Neuron (in vitro differentiated cells): ENCODE results near the gene ACTN3.
"Not testable (repeated sequence)": the region's sequence is repeated elsewhere in the genome, so short reads cannot be mapped to it uniquely, and the experiment has no call there.

Source experiments
- H2AFZ ChIP-seq: one replicate; pipeline ENCODE4 v1.6.1; 2013; ENCODE audit warnings: low read depth, mild to moderate bottlenecking, inconsistent platforms, low read length, moderate library complexity
- H3K27me3 ChIP-seq: one replicate; pipeline ENCODE4 v1.6.1; 2013; ENCODE audit warnings: low read length; ENCODE audit not compliant: insufficient read depth
- H3K36me3 ChIP-seq: one replicate; pipeline ENCODE4 v1.6.1; 2013; ENCODE audit warnings: low read length; ENCODE audit not compliant: insufficient read depth
- H3K4me1 ChIP-seq: one replicate; pipeline ENCODE4 v1.6.1; 2013; ENCODE audit warnings: low read length; ENCODE audit not compliant: insufficient read depth
- H3K4me3 ChIP-seq: 2 replicates; pipeline ENCODE4 v1.5.1; 2013; ENCODE audit warnings: mild to moderate bottlenecking, low read length, moderate library complexity
- H3K9me3 ChIP-seq: one replicate; pipeline ENCODE4 v1.6.1; 2013; ENCODE audit warnings: low read length

Gene ACTN3

GRCh38 chr11:66582565-66583147 lies 36.0 kb downstream of the ACTN3 start:
- H3K27me3 ChIP-seq, H3K36me3 ChIP-seq, H3K4me1 ChIP-seq, H3K9me3 ChIP-seq, H2AFZ ChIP-seq, H3K4me3 ChIP-seq: not testable (repeated sequence)

- not testable (repeated sequence) for H3K27me3 ChIP-seq, H2AFZ ChIP-seq
These were observed 38.7 kb downstream of the ACTN3 start for GRCh38 chr11:66585447-66585846.

GRCh38 chr11:66586136-66586535 lies 39.4 kb downstream of the ACTN3 start:
- H3K9me3 ChIP-seq: peaks cover 6% of the 10 kb centered on the region

More at GRCh38 chr11:66585447-66585846, 38.7 kb downstream of the ACTN3 start:
- not testable (repeated sequence) for H3K36me3 ChIP-seq, H3K4me1 ChIP-seq, H3K4me3 ChIP-seq, H3K9me3 ChIP-seq

GRCh38 chr11:66589315-66589714 lies 42.6 kb downstream of the ACTN3 start:
- not testable (repeated sequence) for H3K36me3 ChIP-seq, H3K4me3 ChIP-seq, H3K4me1 ChIP-seq, H3K27me3 ChIP-seq, H2AFZ ChIP-seq
- peaks cover 13% of the 10 kb centered on the region for H3K9me3 ChIP-seq

More at GRCh38 chr11:66586136-66586535, 39.4 kb downstream of the ACTN3 start:
- H3K4me1 ChIP-seq: no peaks in the 10 kb centered on the region
- no peak overlapping the region for H2AFZ ChIP-seq
- H3K36me3 ChIP-seq: no peaks in the 10 kb centered on the region
- no peak overlapping the region for H3K4me3 ChIP-seq
- no peaks in the 10 kb centered on the region for H3K27me3 ChIP-seq

- no peak overlapping the region for H2AFZ ChIP-seq
- no peaks in the 10 kb centered on the region for H3K27me3 ChIP-seq
- peaks cover 11% of the 10 kb centered on the region for H3K4me1 ChIP-seq
- no peak overlapping the region for H3K4me3 ChIP-seq
- H3K36me3 ChIP-seq: no peaks in the 10 kb centered on the region
- H3K9me3 ChIP-seq: peaks cover 13% of the 10 kb centered on the region
These were observed 43.4 kb downstream of the ACTN3 start for GRCh38 chr11:66589996-66590675.

GRCh38 chr11:66591175-66591574 lies 44.5 kb downstream of the ACTN3 start:
- peaks cover 13% of the 10 kb centered on the region for H3K9me3 ChIP-seq
- H3K27me3 ChIP-seq: no peaks in the 10 kb centered on the region
- no peak overlapping the region for H2AFZ ChIP-seq
- no peak overlapping the region for H3K4me3 ChIP-seq
- H3K36me3 ChIP-seq: no peaks in the 10 kb centered on the region
- H3K4me1 ChIP-seq: peaks cover 18% of the 10 kb centered on the region

GRCh38 chr11:66592457-66593302 lies 46.0 kb downstream of the ACTN3 start, which contains the start of the genes CCDC87 and CCS:
Gene CCDC87, minus strand, starts transcription at chr11:66593063. Its CDS starts 48 bp downstream, at chr11:66593015.
Gene CCS, plus strand, starts transcription at chr11:66593185. Its CDS starts 77 bp downstream, at chr11:66593262.
- H3K4me1 ChIP-seq: peaks cover 18% of the 10 kb centered on the region
- no peaks in the 10 kb centered on the region for H3K27me3 ChIP-seq
- peak within 1 kb of the TSS; percentile 32 for H2AFZ ChIP-seq
- peaks cover 13% of the 10 kb centered on the region for H3K9me3 ChIP-seq
- H3K36me3 ChIP-seq: peaks cover 3% of the 10 kb centered on the region
- peak within 1 kb of the TSS; percentile 67 for H3K4me3 ChIP-seq

GRCh38 chr11:66593303-66593635 lies 46.6 kb downstream of the ACTN3 start:
- Histone ChIP-seq H3K4me1 (peaks cover 18% of the 10 kb centered on the region), H3K27me3 (no peaks in the 10 kb centered on the region), H3K9me3 (peaks cover 13% of the 10 kb centered on the region), H3K36me3 (peaks cover 3% of the 10 kb centered on the region), H2AFZ (peak overlapping the region; percentile 32), H3K4me3 (peak overlapping the region; percentile 67)

- Histone ChIP-seq H2AFZ (no peak overlapping the region), H3K4me1 (peaks cover 18% of the 10 kb centered on the region), H3K4me3 (peak overlapping the region; percentile 67), H3K36me3 (peaks cover 3% of the 10 kb centered on the region), H3K27me3 (no peaks in the 10 kb centered on the region), H3K9me3 (peaks cover 13% of the 10 kb centered on the region)
These were observed 46.9 kb downstream of the ACTN3 start for GRCh38 chr11:66593650-66594049.

- Histone ChIP-seq H3K27me3 (no peaks in the 10 kb centered on the region), H3K36me3 (peaks cover 12% of the 10 kb centered on the region), H3K4me1 (peaks cover 18% of the 10 kb centered on the region), H2AFZ (no peak overlapping the region), H3K4me3 (no peak overlapping the region), H3K9me3 (peaks cover 13% of the 10 kb centered on the region)
These were observed 48.7 kb downstream of the ACTN3 start for GRCh38 chr11:66595245-66595904.

GRCh38 chr11:66598993-66599392 lies 52.3 kb downstream of the ACTN3 start:
- H3K4me1 ChIP-seq: peaks cover 12% of the 10 kb centered on the region
- H3K4me3 ChIP-seq: no peak overlapping the region
- no peaks in the 10 kb centered on the region for H3K27me3 ChIP-seq
- no peak overlapping the region for H2AFZ ChIP-seq
- H3K36me3 ChIP-seq: peaks cover 31% of the 10 kb centered on the region
- H3K9me3 ChIP-seq: no peaks in the 10 kb centered on the region

GRCh38 chr11:66600219-66600618 lies 53.5 kb downstream of the ACTN3 start:
- Histone ChIP-seq H3K9me3 (no peaks in the 10 kb centered on the region), H3K27me3 (no peaks in the 10 kb centered on the region), H3K4me1 (peaks cover 6% of the 10 kb centered on the region), H2AFZ (no peak overlapping the region), H3K4me3 (no peak overlapping the region), H3K36me3 (peaks cover 44% of the 10 kb centered on the region)
